ENCODE results near the gene PIWIL1.

The PIWIL1 gene

DNA sequence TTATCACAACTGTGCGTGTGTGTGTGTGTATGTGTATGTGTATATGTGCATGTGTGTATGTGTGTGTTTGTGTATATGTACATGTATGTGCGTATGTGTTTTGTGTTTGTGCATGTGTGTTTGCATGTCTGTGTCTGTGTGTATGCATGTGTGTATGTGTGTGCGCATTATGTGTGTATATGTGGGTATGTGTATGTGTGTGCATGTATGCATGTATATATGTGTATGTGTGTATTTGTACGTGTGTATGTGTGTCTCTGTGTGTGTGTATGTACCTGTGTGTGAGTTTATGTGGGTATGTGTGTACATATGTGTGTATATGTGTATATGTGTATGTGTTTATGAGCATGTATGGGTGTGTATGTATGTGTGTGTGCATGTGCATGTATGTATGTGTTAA, 37.6 kb upstream of the PIWIL1 start:
- Histone ChIP-seq H3K79me2 (ENCODE audit: insufficient read depth, low read length) (no peaks in the 10 kb centered on the region), H3K4me2 (ENCODE audit: low read length) (no peak overlapping the region), H3K9me3 (ENCODE audit: low read length) (no peaks in the 10 kb centered on the region), H3K27me3 (ENCODE audit: insufficient read depth, low read length) (no peaks in the 10 kb centered on the region), H3K9me2 (ENCODE audit: low read depth, low read length) (no peaks in the 10 kb centered on the region), H3K4me3 (ENCODE audit: low read depth, low read length, poor library complexity, severe bottlenecking) (no peak overlapping the region), H3F3A (ENCODE audit: insufficient read depth, low read length) (no peaks in the 10 kb centered on the region), H2AFZ (ENCODE audit: low read length) (no peak overlapping the region), H3K36me3 (ENCODE audit: insufficient read depth, low read length) (no peaks in the 10 kb centered on the region), H4K20me1 (ENCODE audit: insufficient read depth, low read length) (no peaks in the 10 kb centered on the region), H3K27ac (ENCODE audit: low read depth, low read length, poor library complexity, severe bottlenecking) (no peak overlapping the region), H3K4me1 (ENCODE audit: insufficient read depth, low read length, severe bottlenecking) (no peaks in the 10 kb centered on the region), H3K9ac (ENCODE audit: low read length) (no peak overlapping the region)
- TF ChIP-seq EZH2 (IDR thresholded peaks at IDR 0.05; ENCODE audit: borderline replicate concordance, low read length), result no peak
- TF ChIP-seq, protein P1, sequence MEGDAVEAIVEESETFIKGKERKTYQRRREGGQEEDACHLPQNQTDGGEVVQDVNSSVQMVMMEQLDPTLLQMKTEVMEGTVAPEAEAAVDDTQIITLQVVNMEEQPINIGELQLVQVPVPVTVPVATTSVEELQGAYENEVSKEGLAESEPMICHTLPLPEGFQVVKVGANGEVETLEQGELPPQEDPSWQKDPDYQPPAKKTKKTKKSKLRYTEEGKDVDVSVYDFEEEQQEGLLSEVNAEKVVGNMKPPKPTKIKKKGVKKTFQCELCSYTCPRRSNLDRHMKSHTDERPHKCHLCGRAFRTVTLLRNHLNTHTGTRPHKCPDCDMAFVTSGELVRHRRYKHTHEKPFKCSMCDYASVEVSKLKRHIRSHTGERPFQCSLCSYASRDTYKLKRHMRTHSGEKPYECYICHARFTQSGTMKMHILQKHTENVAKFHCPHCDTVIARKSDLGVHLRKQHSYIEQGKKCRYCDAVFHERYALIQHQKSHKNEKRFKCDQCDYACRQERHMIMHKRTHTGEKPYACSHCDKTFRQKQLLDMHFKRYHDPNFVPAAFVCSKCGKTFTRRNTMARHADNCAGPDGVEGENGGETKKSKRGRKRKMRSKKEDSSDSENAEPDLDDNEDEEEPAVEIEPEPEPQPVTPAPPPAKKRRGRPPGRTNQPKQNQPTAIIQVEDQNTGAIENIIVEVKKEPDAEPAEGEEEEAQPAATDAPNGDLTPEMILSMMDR (IDR thresholded peaks at IDR 0.05; ENCODE audit: low read length), result no peak

GRCh38 chr12:130300737-130301535, 36.8 kb upstream of the PIWIL1 start:
- H3K27ac ChIP-seq (ENCODE audit: low read depth, low read length, poor library complexity, severe bottlenecking), result no peak overlapping the region
- TF ChIP-seq, protein P1 (IDR thresholded peaks at IDR 0.05; ENCODE audit: low read length), result no peak
- TF ChIP-seq EZH2 (IDR thresholded peaks at IDR 0.05; ENCODE audit: borderline replicate concordance, low read length), result no peak

GRCh38 chr12:130301559-130301958, 36.1 kb upstream of the PIWIL1 start:
- Histone ChIP-seq H3K4me3 (ENCODE audit: low read depth, low read length, poor library complexity, severe bottlenecking) (no peak overlapping the region), H3K4me2 (ENCODE audit: low read length) (no peak overlapping the region), H3K9ac (ENCODE audit: low read length) (no peak overlapping the region), H2AFZ (ENCODE audit: low read length) (no peak overlapping the region), H3K36me3 (ENCODE audit: insufficient read depth, low read length) (no peaks in the 10 kb centered on the region), H3K27ac (ENCODE audit: low read depth, low read length, poor library complexity, severe bottlenecking) (no peak overlapping the region), H3K79me2 (ENCODE audit: insufficient read depth, low read length) (no peaks in the 10 kb centered on the region), H3F3A (ENCODE audit: insufficient read depth, low read length) (no peaks in the 10 kb centered on the region), H3K9me3 (ENCODE audit: low read length) (no peaks in the 10 kb centered on the region), H3K9me2 (ENCODE audit: low read depth, low read length) (no peaks in the 10 kb centered on the region), H3K27me3 (ENCODE audit: insufficient read depth, low read length) (no peaks in the 10 kb centered on the region), H3K4me1 (ENCODE audit: insufficient read depth, low read length, severe bottlenecking) (no peaks in the 10 kb centered on the region), H4K20me1 (ENCODE audit: insufficient read depth, low read length) (no peaks in the 10 kb centered on the region)
- TF ChIP-seq, protein P1 (IDR thresholded peaks at IDR 0.05; ENCODE audit: low read length), result no peak
- no peak for TF ChIP-seq EZH2 (IDR thresholded peaks at IDR 0.05; ENCODE audit: borderline replicate concordance, low read length)

More at GRCh38 chr12:130300737-130301535, 36.8 kb upstream of the PIWIL1 start:
- no peaks in the 10 kb centered on the region for H3K9me3 ChIP-seq (ENCODE audit: low read length)
- no peak overlapping the region for H2AFZ ChIP-seq (ENCODE audit: low read length)
- H3K36me3 ChIP-seq (ENCODE audit: insufficient read depth, low read length), result no peaks in the 10 kb centered on the region
- no peaks in the 10 kb centered on the region for H3K27me3 ChIP-seq (ENCODE audit: insufficient read depth, low read length)
- H3K9ac ChIP-seq (ENCODE audit: low read length), result no peak overlapping the region
- H3K4me3 ChIP-seq (ENCODE audit: low read depth, low read length, poor library complexity, severe bottlenecking), result no peak overlapping the region
- H3K4me2 ChIP-seq (ENCODE audit: low read length), result no peak overlapping the region
- H3K79me2 ChIP-seq (ENCODE audit: insufficient read depth, low read length), result no peaks in the 10 kb centered on the region
- no peaks in the 10 kb centered on the region for H3K4me1 ChIP-seq (ENCODE audit: insufficient read depth, low read length, severe bottlenecking)
- no peaks in the 10 kb centered on the region for H4K20me1 ChIP-seq (ENCODE audit: insufficient read depth, low read length)
- H3F3A ChIP-seq (ENCODE audit: insufficient read depth, low read length), result no peaks in the 10 kb centered on the region
- H3K9me2 ChIP-seq (ENCODE audit: low read depth, low read length), result no peaks in the 10 kb centered on the region
